Endothelial cell of umbilical vein (primary cell): ENCODE data around the gene ITM2C. TPM values are rescaled to one million over a fixed set of nuclear protein-coding genes. Genes with fewer than 3 reads are reported as not detected.

Experiments used
- BruUV-seq: library from RNA; stranded (reverse); fragments of 400-500 nt; replicated peaks from 2 replicates; lab custom pipeline; 2021; lab: Mats Ljungman, UMichigan
- CTCF ChIA-PET: fragments of 300-600, 350-600 bp; sonication (Branson Sonifier 250); formaldehyde crosslinking; loops from one replicate; lab custom pipeline; 2021; ENCODE audit warnings: antibody characterized with exemption, inconsistent platforms; lab: Charles Lee
- POLR2A ChIA-PET: fragments of 300-600, 350-600 bp; sonication (Branson Sonifier 250); formaldehyde crosslinking; loops from one replicate; lab custom pipeline; 2021; ENCODE audit warnings: antibody characterized with exemption, inconsistent platforms; lab: Charles Lee
- DNase-seq: peaks from one replicate; pipeline ENCODE4 v3.0.0-alpha.2; 2011; ENCODE audit warnings: low read depth, low spot score
- FAIRE-seq: peaks from 2 replicates; lab custom pipeline; 2011; peaks lifted over from hg19 to GRCh38; lab: Jason Lieb, UNC
- H2AFZ ChIP-seq: 2 replicates; pipeline ENCODE4 v1.6.0; 2012; ENCODE audit warnings: low read depth, low read length, control low read depth, inconsistent platforms
- H3K27ac ChIP-seq: 2 replicates; pipeline ENCODE4 v1.5.1; 2011; ENCODE audit warnings: low read depth, mild to moderate bottlenecking, control low read depth, low read length, moderate library complexity; ENCODE audit not compliant: insufficient read depth
- H3K27me3 ChIP-seq, 2 experiments: 2 replicates each; pipeline versions ENCODE4 v1.6.0 to v1.6.1; 2011; ENCODE audit warnings: low read length in 2 of 2, mixed read lengths in 1 of 2; ENCODE audit not compliant: control insufficient read depth in 2 of 2, insufficient read depth in 2 of 2
- H3K36me3 ChIP-seq, 2 experiments: 2 replicates in 1 of 2; 3 replicates in 1 of 2; pipeline ENCODE4 v1.5.1; 2011; ENCODE audit warnings: low read length in 2 of 2, mild to moderate bottlenecking in 1 of 2, moderate library complexity in 1 of 2; ENCODE audit not compliant: control insufficient read depth in 2 of 2, insufficient read depth in 2 of 2; ENCODE audit errors: extremely low read depth in 1 of 2
- H3K4me1 ChIP-seq: 3 replicates; pipeline ENCODE4 v1.5.1; 2011; ENCODE audit warnings: mild to moderate bottlenecking, low read length; ENCODE audit not compliant: control insufficient read depth, insufficient read depth; ENCODE audit errors: extremely low read depth
- H3K4me2 ChIP-seq: 2 replicates; pipeline ENCODE4 v1.6.1; 2011; ENCODE audit warnings: low read length, control low read depth, mixed read lengths; ENCODE audit not compliant: insufficient read depth
- H3K4me3 ChIP-seq, 3 experiments: fragments of 200-600 bp in 1 of 3; sonication (generic), shearing (Covaris generic) in 1 of 3; replicated peaks in 1 of 3; 2 replicates each; pipeline ENCODE4 v1.5.1; 2011 to 2016; ENCODE audit warnings: control low read depth in 3 of 3, low read length in 3 of 3, mild to moderate bottlenecking in 2 of 3, inconsistent platforms in 1 of 3, low read depth in 1 of 3, moderate library complexity in 1 of 3; ENCODE audit not compliant: insufficient read depth in 1 of 3
- H3K79me2 ChIP-seq: 2 replicates; pipeline ENCODE4 v1.6.0; 2012; ENCODE audit warnings: low read length, inconsistent platforms; ENCODE audit not compliant: control insufficient read depth, insufficient read depth
- H3K9ac ChIP-seq: replicated peaks from 2 replicates; pipeline ENCODE3; 2011; ENCODE audit warnings: low read length, control low read depth; ENCODE audit not compliant: insufficient read depth; ENCODE audit errors: extremely low read depth
- H3K9me1 ChIP-seq: replicated peaks from 3 replicates; pipeline ENCODE4 v1.6.0; 2011; ENCODE audit warnings: mild to moderate bottlenecking, low read length; ENCODE audit not compliant: control insufficient read depth, insufficient read depth; ENCODE audit errors: extremely low read depth
- H3K9me3 ChIP-seq: replicated peaks from 2 replicates; pipeline ENCODE4 v1.5.1; 2012; ENCODE audit warnings: low read length, inconsistent platforms; ENCODE audit not compliant: control insufficient read depth, insufficient read depth
- H4K20me1 ChIP-seq: replicated peaks from 2 replicates; pipeline ENCODE3; 2011; ENCODE audit warnings: mild to moderate bottlenecking, low read length; ENCODE audit not compliant: control insufficient read depth, insufficient read depth; ENCODE audit errors: extremely low read depth
- CTCF ChIP-seq, 2 donors: IDR thresholded peaks; 1 replicate in 1 of 2; 2 replicates in 1 of 2; pipeline ENCODE4 v1.5.1; 2011; ENCODE audit warnings: low read length in 2 of 2, mild to moderate bottlenecking in 2 of 2, moderate library complexity in 2 of 2, control low read depth in 1 of 2, inconsistent platforms in 1 of 2, low read depth in 1 of 2; ENCODE audit not compliant: insufficient read depth in 1 of 2; ENCODE audit errors: extremely low read depth in 1 of 2
- EZH2 ChIP-seq: IDR thresholded peaks from 2 replicates; pipeline ENCODE4 v1.6.1; 2012; ENCODE audit warnings: borderline replicate concordance, low read depth, mild to moderate bottlenecking, moderate library complexity, low read length, inconsistent platforms; ENCODE audit not compliant: severe bottlenecking
- FOS ChIP-seq: IDR thresholded peaks from 2 replicates; pipeline ENCODE4 v1.6.1; 2011; ENCODE audit warnings: mild to moderate bottlenecking, low read length, moderate library complexity, borderline replicate concordance; ENCODE audit not compliant: insufficient read depth
- GATA2 ChIP-seq: IDR thresholded peaks from 2 replicates; pipeline ENCODE4 v1.7.0; 2011; ENCODE audit warnings: low read depth, mild to moderate bottlenecking, moderate library complexity, mixed read lengths, low read length; ENCODE audit not compliant: insufficient read length, insufficient read depth
- JUN ChIP-seq: IDR thresholded peaks from 2 replicates; pipeline ENCODE4 v1.6.1; 2011; ENCODE audit warnings: borderline replicate concordance, low read depth; ENCODE audit not compliant: insufficient read length, insufficient read depth
- MYC ChIP-seq: IDR thresholded peaks from one replicate; pipeline ENCODE4 v1.6.1; 2011; ENCODE audit warnings: mild to moderate bottlenecking, low read depth, low read length
- POLR2A ChIP-seq: IDR thresholded peaks from 2 replicates; pipeline ENCODE4 v1.6.1; 2012; ENCODE audit warnings: low read depth, mild to moderate bottlenecking, control low read depth, low read length
- POLR2AphosphoS5 ChIP-seq: IDR thresholded peaks from 2 replicates; pipeline ENCODE4 v1.6.1; 2012; ENCODE audit warnings: low read depth, mild to moderate bottlenecking, control low read depth, low read length, moderate library complexity; ENCODE audit not compliant: insufficient read depth
- dilution Hi-C: fragments of 300-500 bp; cut with MboI; formaldehyde crosslinking; loops from one replicate; pipeline ENCODE4 v1.15.0; 2019; ENCODE audit warnings: low sequenced_read_pairs; ENCODE audit not compliant: extremely low pct_ligation_motif_present
- intact Hi-C: fragments of 100-400 bp; cut with micrococcal nuclease; formaldehyde crosslinking; loops from one replicate; pipeline ENCODE4 v1.10.0; 2022
- polyA plus RNA-seq, 4 experiments: library from polyadenylated mRNA; depleted of rRNA in 3 of 4; stranded (reverse) in 3 of 4; unstranded in 1 of 4; fragments of >200 nt; gene quantifications; 2 replicates each; pipeline versions ENCODE4 v1.2.1 to v1.2.3, GENCODE V29; 2011 to 2012; ENCODE audit warnings: missing spikeins in 1 of 4
- total RNA-seq: library from RNA; stranded (reverse); gene quantifications from 2 replicates; pipeline ENCODE4 v1.2.3, GENCODE V29; 2021

The ITM2C gene
- total and polyA plus RNA-seq, 2 donors (not counting 3 experiments of a cell fraction or from before 2014, with no cell fraction given), result 12.0 to 12.1 TPM

GRCh38 chr2:230893338-230893737 is 28.6 kb downstream of the ITM2C start:
- Histone ChIP-seq H3K9me3 (no peaks in the 10 kb centered on the region), H3K4me1 (no peaks in the 10 kb centered on the region), H3K79me2 (no peaks in the 10 kb centered on the region), H3K4me3 (no peak overlapping the region), H3K36me3 (no peaks in the 10 kb centered on the region), H3K27ac (no peak overlapping the region), H3K27me3 (peaks cover 0 to 3% of the 10 kb centered on the region in 2 experiments), H2AFZ (no peak overlapping the region), H3K4me2 (no peak overlapping the region), H3K9me1 (no peaks in the 10 kb centered on the region), H4K20me1 (no peaks in the 10 kb centered on the region), H3K9ac (no peak overlapping the region)
- ChIA-PET CTCF (no interaction called here), POLR2A (no interaction called here)
- TF ChIP-seq JUN (no peak), POLR2A (no peak), CTCF (IDR thresholded peaks at IDR 0.05; ENCODE audit: extremely low read depth in 1 of 2, insufficient read depth in 1 of 2, low read depth in 1 of 2, low read length in 2 of 2) (no peak), POLR2AphosphoS5 (no peak), MYC (no peak), GATA2 (no peak), FOS (no peak), EZH2 (no peak)
- BruUV-seq, result no TSS peak
- no peak for FAIRE-seq
- no peak for DNase-seq
- dilution Hi-C loops (no loop called here), intact Hi-C loops (no loop called here)
